ENCODE data around the gene CSNK1E. TPM values are rescaled to one million over a fixed set of nuclear protein-coding genes. Genes with fewer than 3 reads are reported as not detected.
A peak's percentile ranks its signal among the peaks of the same experiment; 100 is the strongest.

The CSNK1E gene
- total RNA-seq, 2 donors from 2014 or later: 41.8 to 78.8 TPM

GRCh38 chr22:38318792-38319773 is 1.9 kb upstream of the CSNK1E start:
- Histone ChIP-seq H3K36me3 (no peaks in the 10 kb centered on the region), H3K4me1 (peaks cover 0 to 35% of the 10 kb centered on the region in 2 donors), H3K27ac (peak overlapping the region; percentile 97 to 99), H3K9me3 (no peaks in the 10 kb centered on the region), H3K27me3 (no peaks in the 10 kb centered on the region), H3K4me3 (no peak overlapping the region)
- no peak for TF ChIP-seq CTCF (IDR thresholded peaks at IDR 0.05)
- DNase-seq (ENCODE audit: low spot score): no peak

DNA sequence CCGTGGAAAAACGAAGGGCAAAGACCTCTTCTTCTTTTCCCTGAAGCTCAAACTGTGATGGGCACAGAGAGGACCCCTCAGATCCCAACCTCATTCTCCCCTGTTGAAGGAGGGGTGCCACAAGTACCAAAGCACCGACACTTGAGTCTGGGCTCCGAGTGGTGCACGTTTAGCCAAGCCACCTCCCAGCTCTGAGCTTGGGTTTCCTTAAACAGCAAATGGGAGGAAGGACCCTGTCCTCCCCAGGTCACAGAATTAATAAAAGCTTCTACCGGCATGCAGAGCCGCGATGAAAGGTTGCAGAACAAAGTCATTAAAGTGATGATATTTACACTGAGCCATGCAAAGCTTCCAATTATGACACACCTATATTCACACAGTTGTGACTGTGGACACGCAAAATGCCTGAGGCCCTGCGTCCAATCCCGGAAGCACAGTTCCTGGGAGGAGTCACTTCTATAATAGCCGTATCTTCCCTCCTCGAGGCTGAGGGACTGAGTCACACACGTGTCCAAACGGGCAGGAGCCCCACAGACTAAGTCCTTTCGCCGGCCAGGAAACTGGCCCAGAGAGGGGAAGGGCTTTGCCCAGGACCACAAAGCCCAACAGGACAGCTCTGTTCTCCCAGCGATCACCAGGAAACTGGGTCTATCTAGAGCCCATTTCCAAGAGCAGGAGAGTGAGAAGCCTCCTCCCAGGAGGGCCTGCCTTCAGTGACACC is 922 bp upstream of the CSNK1E start:
- no peaks in the 10 kb centered on the region for H3K36me3 ChIP-seq
- peaks cover 0 to 44% of the 10 kb centered on the region in 2 donors for H3K4me1 ChIP-seq
- H3K9me3 ChIP-seq: no peaks in the 10 kb centered on the region
- H3K27me3 ChIP-seq: no peaks in the 10 kb centered on the region
- no peak for TF ChIP-seq CTCF (IDR thresholded peaks at IDR 0.05)
- DNase-seq (ENCODE audit: low spot score): peak; percentile 95
- peak overlapping the region in 1 of 2 donors; percentile 58 for H3K4me3 ChIP-seq
- H3K27ac ChIP-seq: peak overlapping the region; percentile 97 to 99

DNA sequence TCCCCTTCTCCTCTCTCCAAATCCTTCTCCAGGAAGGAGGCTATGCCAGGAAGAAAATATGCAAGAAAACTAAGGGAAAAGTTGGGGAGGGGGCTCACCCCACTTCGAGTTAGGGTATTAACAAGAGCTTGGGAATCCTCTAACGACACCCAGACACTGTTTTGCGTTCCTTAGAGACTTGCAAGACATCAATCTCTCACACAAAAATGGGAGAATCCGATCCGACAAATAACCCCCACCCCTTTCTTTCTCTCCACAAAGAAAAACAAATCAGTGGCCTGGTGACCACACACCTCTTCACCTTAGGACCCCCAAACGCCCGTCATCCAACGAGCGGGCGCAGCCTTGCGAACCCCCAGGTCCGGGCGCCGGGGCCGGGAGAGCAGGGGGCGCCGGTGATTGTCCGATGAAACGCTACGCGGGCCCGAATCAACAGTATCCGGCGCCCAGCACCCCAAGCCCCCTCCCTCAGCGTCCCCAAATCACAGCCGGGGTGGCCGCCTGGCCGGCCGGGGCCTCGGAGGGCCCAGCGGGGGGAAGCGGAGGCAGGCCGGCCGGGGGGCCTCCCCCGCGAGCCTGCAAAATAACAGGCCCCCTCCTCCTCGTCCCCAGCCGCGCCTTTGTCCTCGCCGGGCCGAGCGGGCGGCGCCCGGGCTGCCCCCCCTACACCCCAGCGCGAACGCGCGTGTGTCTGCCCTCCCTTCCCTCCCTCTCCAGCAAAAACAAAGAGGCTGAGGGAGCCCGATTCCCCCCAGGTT is 690 bp downstream of the CSNK1E start:
- Histone ChIP-seq H3K4me3 (peak overlapping the region; percentile 81 to 82), H3K4me1 (peaks cover 0 to 59% of the 10 kb centered on the region in 2 donors), H3K9me3 (no peaks in the 10 kb centered on the region), H3K27me3 (no peaks in the 10 kb centered on the region), H3K36me3 (peaks cover 12% of the 10 kb centered on the region), H3K27ac (peak overlapping the region; percentile 98 to 99)
- TF ChIP-seq CTCF (IDR thresholded peaks at IDR 0.05): peak in 1 of 2 donors; percentile 16
- DNase-seq (ENCODE audit: low spot score): no peak

DNA sequence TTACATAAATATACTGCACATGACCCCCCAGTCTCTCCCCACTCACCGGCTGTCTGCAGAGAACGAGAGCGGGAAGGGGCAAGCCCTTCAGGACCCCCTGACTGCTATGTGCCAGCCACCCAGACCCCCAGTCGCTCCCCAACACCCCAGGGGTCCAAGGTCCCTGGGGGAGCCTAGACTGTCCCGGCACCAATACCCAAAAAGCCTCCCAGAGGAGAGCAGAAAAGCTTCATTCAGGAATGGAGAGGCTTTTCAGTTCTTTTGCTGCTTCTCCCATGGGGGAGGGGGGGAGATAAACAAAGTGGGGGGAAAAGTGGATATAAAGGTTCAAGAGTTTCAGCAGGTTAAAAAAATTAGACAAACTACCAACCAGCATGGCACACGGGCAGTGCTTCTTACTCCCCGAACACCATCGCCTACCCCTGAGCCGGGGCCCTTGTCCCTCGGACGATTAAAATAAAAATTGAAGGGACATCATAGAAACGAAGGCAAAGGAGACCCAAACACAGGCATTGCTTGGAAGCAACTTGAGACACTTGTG is 1.3 kb downstream of the CSNK1E start:
- H3K36me3 ChIP-seq: peaks cover 14% of the 10 kb centered on the region
- TF ChIP-seq CTCF (IDR thresholded peaks at IDR 0.05): no peak
- no peaks in the 10 kb centered on the region for H3K9me3 ChIP-seq
- H3K27me3 ChIP-seq: no peaks in the 10 kb centered on the region
- no peak for DNase-seq (ENCODE audit: low spot score)
- peak overlapping the region; percentile 81 to 82 for H3K4me3 ChIP-seq
- H3K27ac ChIP-seq: peak overlapping the region; percentile 98 to 99
- H3K4me1 ChIP-seq: peaks cover 0 to 66% of the 10 kb centered on the region in 2 donors
